HG03521 (cell line): Measurements from ENCODE around the gene MEIS1.

Experiments
- ATAC-seq: cut with Tn5 transposase; IDR thresholded peaks from one replicate; pipeline ENCODE4 v1.9.1; 2021; ENCODE audit warnings: mild to moderate bottlenecking, moderate library complexity; ENCODE audit not compliant: unreplicated experiment

Gene MEIS1

GRCh38 chr2:66443186-66443978 is 8.5 kb downstream of the MEIS1 start:
- ATAC-seq = no peak

GRCh38 chr2:66443979-66444861 is 9.3 kb downstream of the MEIS1 start:
- no peak for ATAC-seq

- ATAC-seq = no peak
These were observed 10.4 kb downstream of the MEIS1 start for GRCh38 chr2:66445076-66445924.

- ATAC-seq = no peak
These were observed 11.3 kb downstream of the MEIS1 start for GRCh38 chr2:66445925-66446871.

- ATAC-seq = no peak
These were observed 12.0 kb downstream of the MEIS1 start for GRCh38 chr2:66446941-66447340.

GRCh38 chr2:66447677-66448076 is 12.8 kb downstream of the MEIS1 start:
- no peak for ATAC-seq

GRCh38 chr2:66448136-66448991 is 13.4 kb downstream of the MEIS1 start:
- no peak for ATAC-seq

- ATAC-seq = no peak
These were observed 17.3 kb downstream of the MEIS1 start for GRCh38 chr2:66452214-66452613.

GRCh38 chr2:66452917-66453316 is 18.0 kb downstream of the MEIS1 start:
- ATAC-seq = no peak

GRCh38 chr2:66455490-66455889 is 20.6 kb downstream of the MEIS1 start:
- ATAC-seq = no peak

GRCh38 chr2:66456183-66457041 is 21.5 kb downstream of the MEIS1 start:
- no peak for ATAC-seq

GRCh38 chr2:66457545-66457944 is 22.6 kb downstream of the MEIS1 start:
- no peak for ATAC-seq

- no peak for ATAC-seq
These were observed 25.1 kb downstream of the MEIS1 start for GRCh38 chr2:66460031-66460430.

- ATAC-seq = no peak
These were observed 26.2 kb downstream of the MEIS1 start for GRCh38 chr2:66461001-66461663.

GRCh38 chr2:66461664-66462500 is 27.0 kb downstream of the MEIS1 start:
- no peak for ATAC-seq

GRCh38 chr2:66462501-66462825 is 27.5 kb downstream of the MEIS1 start:
- no peak for ATAC-seq

- ATAC-seq = no peak
These were observed 28.4 kb downstream of the MEIS1 start for GRCh38 chr2:66463206-66463755.
